VCaP (cell line): ENCODE measurements around the gene WIZ.
A peak's percentile ranks its signal among the peaks of the same experiment; 100 is the strongest.

ENCODE experiments used
- H3K27ac ChIP-seq: fragments of 450-650 bp; 2 replicates; pipeline ENCODE4 v1.5.1; 2017
- CTCF ChIP-seq: fragments of 450-650 bp; conservative IDR thresholded peaks from 2 replicates; pipeline ENCODE4 v1.5.1; 2017; ENCODE audit warnings: mild to moderate bottlenecking, moderate library complexity

The WIZ gene

GRCh38 chr19:15378534-15379082, 71.1 kb downstream of the WIZ start:
- H3K27ac ChIP-seq, result peak overlapping the region; percentile 98
- TF ChIP-seq CTCF, result no peak

- TF ChIP-seq CTCF, result no peak
- peak overlapping the region; percentile 98 for H3K27ac ChIP-seq
Measured at GRCh38 chr19:15374796-15375440, 74.8 kb downstream of the WIZ start.

DNA sequence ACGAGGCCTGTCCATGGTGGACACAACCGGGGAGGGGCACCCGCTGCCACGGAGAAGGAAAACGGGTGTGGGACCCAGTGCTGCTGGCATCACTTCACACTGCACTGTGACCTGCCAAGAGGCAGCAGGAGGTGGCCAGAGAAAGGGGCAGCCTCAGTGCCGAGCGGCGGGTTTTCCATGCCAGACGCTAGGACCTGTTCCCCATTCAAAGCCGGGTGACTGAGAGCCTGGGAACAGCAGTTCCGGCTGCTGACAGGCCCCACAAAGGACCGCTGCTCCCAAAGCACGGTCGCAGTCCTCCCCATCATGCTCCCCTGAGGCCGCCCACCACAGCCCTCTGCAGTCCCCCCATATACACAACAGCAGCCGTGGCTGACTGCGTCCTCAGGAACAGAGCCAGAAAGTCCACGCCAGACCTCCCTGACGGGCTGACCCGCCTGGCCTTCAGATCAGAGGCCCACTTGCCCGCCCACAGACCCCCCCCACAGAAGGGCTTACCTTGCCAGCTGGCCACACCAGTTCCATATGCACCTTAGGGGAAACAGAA, 75.6 kb downstream of the WIZ start:
- H3K27ac ChIP-seq, result peak overlapping the region; percentile 98
- no peak for TF ChIP-seq CTCF

GRCh38 chr19:15373644-15374043, 76.1 kb downstream of the WIZ start:
- TF ChIP-seq CTCF, result no peak
- H3K27ac ChIP-seq, result peak overlapping the region; percentile 98; the same call in 1 of the 2 replicates

- no peak overlapping the region for H3K27ac ChIP-seq
- no peak for TF ChIP-seq CTCF
Measured at GRCh38 chr19:15372891-15373301, 76.9 kb downstream of the WIZ start.

- no peak overlapping the region for H3K27ac ChIP-seq
- TF ChIP-seq CTCF, result no peak
Measured at GRCh38 chr19:15372470-15372869, 77.3 kb downstream of the WIZ start.

GRCh38 chr19:15371786-15372380, 77.9 kb downstream of the WIZ start:
- no peak overlapping the region for H3K27ac ChIP-seq
- no peak for TF ChIP-seq CTCF
